ENCODE measurements around the gene THADA.

The THADA gene

DNA sequence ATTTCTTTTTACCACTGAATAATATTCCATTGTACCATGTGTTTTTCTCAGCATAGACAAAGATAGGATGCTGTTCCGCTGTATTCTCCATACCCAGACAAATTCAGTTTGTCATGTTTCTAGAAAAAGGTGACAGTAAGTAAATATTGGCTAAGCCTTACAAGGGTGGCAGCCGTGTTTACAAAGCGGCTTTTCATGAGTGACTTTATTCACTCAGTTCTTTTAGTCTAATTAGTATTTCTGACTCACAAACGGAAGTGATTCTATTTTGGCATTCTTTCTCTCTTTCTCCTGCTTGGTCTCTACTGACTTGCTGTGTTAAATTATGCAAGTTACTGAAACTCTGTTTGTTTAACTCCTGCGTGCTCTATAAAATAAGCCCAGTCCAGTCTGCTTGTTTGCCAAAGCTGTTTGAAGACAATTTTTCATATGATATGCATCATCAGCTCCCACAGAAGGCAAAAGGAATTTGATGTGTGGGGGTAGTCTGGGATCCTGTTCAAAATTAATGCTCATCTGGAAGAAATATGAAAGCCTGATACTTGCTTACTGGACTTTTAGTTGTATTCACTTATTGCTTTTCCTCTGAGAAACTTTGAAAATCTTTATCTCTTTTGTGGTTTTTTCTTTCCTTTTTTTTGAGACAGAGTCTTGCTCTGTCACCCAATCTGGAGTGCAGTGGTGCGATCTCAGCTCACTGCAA is 38.9 kb upstream of the THADA start:
- CTCF ChIA-PET: no interaction called here
- no peaks in the 10 kb centered on the region for H3K36me3 ChIP-seq (ENCODE audit: control insufficient read depth in 4 of 4, insufficient read depth in 4 of 4, low read length in 3 of 4)
- H3K27ac ChIP-seq (ENCODE audit: insufficient read depth in 1 of 2, low read depth in 1 of 2, low read length in 2 of 2, poor library complexity in 1 of 2, severe bottlenecking in 2 of 2): no peak overlapping the region
- H3K9me3 ChIP-seq (ENCODE audit: control extremely low read depth in 1 of 5, control insufficient read depth in 4 of 5, insufficient read depth in 2 of 5, low read depth in 1 of 5, low read length in 4 of 5): peaks cover 0 to 9% (median 2%) of the 10 kb centered on the region in 5 experiments
- DNase-seq: no peak
- H3K27me3 ChIP-seq (replicated peaks in 2 of 5; ENCODE audit: control insufficient read depth in 4 of 5, insufficient read depth in 5 of 5, low read length in 4 of 5): peaks cover 0 to 57% (median 23%) of the 10 kb centered on the region in 5 experiments
- POLR2A ChIA-PET: no interaction called here
- WGBS (ENCODE audit: insufficient coverage): 83% methylated on average over 3 of the region's 6 CpGs
- H3K4me1 ChIP-seq (ENCODE audit: control extremely low read depth in 1 of 4, control insufficient read depth in 4 of 4, insufficient read depth in 4 of 4, low read length in 3 of 4): peaks cover 0 to 15% (median 11%) of the 10 kb centered on the region in 4 experiments
- H3K4me3 ChIP-seq (ENCODE audit: control insufficient read depth in 1 of 7, extremely low read depth in 1 of 7, insufficient read depth in 4 of 7, low read depth in 2 of 7, low read length in 6 of 7): no peak overlapping the region

- no peak for DNase-seq
- Histone ChIP-seq H3K4me3 (ENCODE audit: control insufficient read depth in 1 of 7, extremely low read depth in 1 of 7, insufficient read depth in 4 of 7, low read depth in 2 of 7, low read length in 6 of 7) (no peak overlapping the region), H3K27ac (ENCODE audit: insufficient read depth in 1 of 2, low read depth in 1 of 2, low read length in 2 of 2, poor library complexity in 1 of 2, severe bottlenecking in 2 of 2) (no peak overlapping the region), H3K27me3 (replicated peaks in 2 of 5; ENCODE audit: control insufficient read depth in 4 of 5, insufficient read depth in 5 of 5, low read length in 4 of 5) (peaks cover 0 to 46% (median 20%) of the 10 kb centered on the region in 5 experiments), H3K36me3 (ENCODE audit: control insufficient read depth in 4 of 4, insufficient read depth in 4 of 4, low read length in 3 of 4) (no peaks in the 10 kb centered on the region), H3K9me3 (ENCODE audit: control extremely low read depth in 1 of 5, control insufficient read depth in 4 of 5, insufficient read depth in 2 of 5, low read depth in 1 of 5, low read length in 4 of 5) (peaks cover 0 to 7% (median 0%) of the 10 kb centered on the region in 5 experiments), H3K4me1 (ENCODE audit: control extremely low read depth in 1 of 4, control insufficient read depth in 4 of 4, insufficient read depth in 4 of 4, low read length in 3 of 4) (peaks cover 0 to 3% (median 3%) of the 10 kb centered on the region in 4 experiments)
- 80% methylated on average over 9 of the region's 11 CpGs for WGBS (ENCODE audit: insufficient coverage)
- ChIA-PET CTCF (no interaction called here), POLR2A (no interaction called here)
Measured at GRCh38 chr2:43631618-43632317, 35.9 kb upstream of the THADA start.

DNA sequence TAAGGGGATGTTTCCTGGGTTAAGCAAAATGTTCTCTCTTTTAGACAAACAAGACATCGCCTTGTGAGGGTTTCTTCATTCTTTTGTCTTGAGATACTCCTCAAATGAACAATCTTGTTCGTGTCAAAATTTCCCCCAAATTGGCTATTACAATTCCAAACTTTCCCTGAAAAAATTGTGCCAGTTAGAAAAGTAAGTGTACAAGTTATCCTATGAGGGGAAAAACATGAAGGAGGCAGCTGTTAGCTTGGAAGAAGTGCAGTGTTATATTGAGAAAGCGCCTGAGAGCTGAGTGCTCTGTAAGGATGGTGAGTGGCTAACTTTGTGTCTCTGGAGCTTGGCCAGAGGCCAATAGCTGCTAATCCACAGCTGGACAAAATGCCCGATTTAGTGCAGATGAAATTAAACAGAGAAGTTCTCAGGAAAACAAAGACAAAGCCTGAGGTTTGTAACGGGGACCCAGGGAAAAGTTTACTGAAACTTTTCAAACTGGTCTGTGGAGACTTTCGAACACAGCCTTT is 27.2 kb upstream of the THADA start:
- Histone ChIP-seq H3K36me3 (ENCODE audit: control insufficient read depth in 4 of 4, insufficient read depth in 4 of 4, low read length in 3 of 4) (no peaks in the 10 kb centered on the region), H3K4me3 (ENCODE audit: control insufficient read depth in 1 of 7, extremely low read depth in 1 of 7, insufficient read depth in 4 of 7, low read depth in 2 of 7, low read length in 6 of 7) (no peak overlapping the region), H3K27me3 (replicated peaks in 2 of 5; ENCODE audit: control insufficient read depth in 4 of 5, insufficient read depth in 5 of 5, low read length in 4 of 5) (peaks cover 2 to 9% (median 4%) of the 10 kb centered on the region in 5 experiments), H3K9me3 (ENCODE audit: control extremely low read depth in 1 of 5, control insufficient read depth in 4 of 5, insufficient read depth in 2 of 5, low read depth in 1 of 5, low read length in 4 of 5) (peaks cover 0 to 7% (median 0%) of the 10 kb centered on the region in 5 experiments), H3K27ac (ENCODE audit: insufficient read depth in 1 of 2, low read depth in 1 of 2, low read length in 2 of 2, poor library complexity in 1 of 2, severe bottlenecking in 2 of 2) (no peak overlapping the region), H3K4me1 (ENCODE audit: control extremely low read depth in 1 of 4, control insufficient read depth in 4 of 4, insufficient read depth in 4 of 4, low read length in 3 of 4) (no peaks in the 10 kb centered on the region)
- WGBS (ENCODE audit: insufficient coverage): 88% methylated on average over 5 of the region's 6 CpGs
- POLR2A ChIA-PET: interaction anchor here (0.5 kb wide), 1 partner anchor 244 kb away, joined by 3 read pairs; no protein-coding TSS in a partner anchor
- CTCF ChIA-PET: interaction anchor here (2.3 kb wide), 1 partner anchor 10 kb away, joined by 5 read pairs; no protein-coding TSS in a partner anchor
- DNase-seq: no peak

GRCh38 chr2:43619511-43619910 is 23.7 kb upstream of the THADA start:
- DNase-seq: no peak
- Histone ChIP-seq H3K4me1 (ENCODE audit: control extremely low read depth in 1 of 4, control insufficient read depth in 4 of 4, insufficient read depth in 4 of 4, low read length in 3 of 4) (no peaks in the 10 kb centered on the region), H3K27me3 (replicated peaks in 2 of 5; ENCODE audit: control insufficient read depth in 4 of 5, insufficient read depth in 5 of 5, low read length in 4 of 5) (peaks cover 0 to 9% (median 4%) of the 10 kb centered on the region in 5 experiments), H3K9me3 (ENCODE audit: control extremely low read depth in 1 of 5, control insufficient read depth in 4 of 5, insufficient read depth in 2 of 5, low read depth in 1 of 5, low read length in 4 of 5) (no peaks in the 10 kb centered on the region), H3K27ac (ENCODE audit: insufficient read depth in 1 of 2, low read depth in 1 of 2, low read length in 2 of 2, poor library complexity in 1 of 2, severe bottlenecking in 2 of 2) (no peak overlapping the region), H3K4me3 (ENCODE audit: control insufficient read depth in 1 of 7, extremely low read depth in 1 of 7, insufficient read depth in 4 of 7, low read depth in 2 of 7, low read length in 6 of 7) (no peak overlapping the region), H3K36me3 (ENCODE audit: control insufficient read depth in 4 of 4, insufficient read depth in 4 of 4, low read length in 3 of 4) (no peaks in the 10 kb centered on the region)
- WGBS (ENCODE audit: insufficient coverage): 97% methylated on average over 10 of the region's 10 CpGs
- ChIA-PET CTCF (interaction anchor here (1.0 kb wide), 1 partner anchor 14 kb away, joined by 3 read pairs; no protein-coding TSS in a partner anchor), POLR2A (no interaction called here)

DNA sequence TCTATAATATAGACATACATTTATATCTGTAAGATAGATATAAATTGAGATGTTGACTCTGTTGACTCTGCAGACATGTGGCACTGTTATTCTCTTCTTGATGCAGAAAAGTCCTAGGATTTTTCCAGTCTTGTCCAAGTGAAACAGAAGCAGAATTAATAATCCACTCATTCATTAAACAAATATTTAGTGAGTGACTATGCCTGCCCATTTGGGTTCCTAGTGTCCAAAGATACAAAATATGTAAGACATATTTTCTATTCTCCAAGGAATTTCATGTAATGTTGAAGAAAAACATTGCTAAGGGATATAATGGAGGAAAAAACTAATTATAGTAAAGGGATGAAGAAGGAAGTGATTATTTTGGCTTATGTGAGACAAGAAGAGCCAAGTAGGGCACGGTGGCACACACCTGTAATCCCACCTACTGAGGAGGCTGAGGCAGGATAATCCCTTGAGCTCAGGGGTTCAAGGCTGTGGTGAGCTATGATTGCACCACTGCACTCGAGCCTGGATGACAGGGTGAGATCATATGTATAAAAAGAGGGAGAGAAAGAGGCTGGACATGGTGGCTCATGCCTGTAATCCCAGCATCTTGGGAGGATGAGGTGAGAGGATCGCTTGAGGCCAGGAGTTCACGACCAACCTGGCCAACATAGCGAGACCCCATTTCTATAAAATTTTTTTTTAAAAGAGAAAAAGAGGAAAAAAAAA is 21.3 kb upstream of the THADA start:
- POLR2A ChIA-PET: no interaction called here
- WGBS (ENCODE audit: insufficient coverage): 81% methylated on average over 3 of the region's 5 CpGs
- Histone ChIP-seq H3K27me3 (replicated peaks in 2 of 5; ENCODE audit: control insufficient read depth in 4 of 5, insufficient read depth in 5 of 5, low read length in 4 of 5) (peaks cover 0 to 2% (median 0%) of the 10 kb centered on the region in 5 experiments), H3K9me3 (ENCODE audit: control extremely low read depth in 1 of 5, control insufficient read depth in 4 of 5, insufficient read depth in 2 of 5, low read depth in 1 of 5, low read length in 4 of 5) (no peaks in the 10 kb centered on the region), H3K4me3 (ENCODE audit: control insufficient read depth in 1 of 7, extremely low read depth in 1 of 7, insufficient read depth in 4 of 7, low read depth in 2 of 7, low read length in 6 of 7) (no peak overlapping the region), H3K36me3 (ENCODE audit: control insufficient read depth in 4 of 4, insufficient read depth in 4 of 4, low read length in 3 of 4) (no peaks in the 10 kb centered on the region), H3K27ac (ENCODE audit: insufficient read depth in 1 of 2, low read depth in 1 of 2, low read length in 2 of 2, poor library complexity in 1 of 2, severe bottlenecking in 2 of 2) (no peak overlapping the region), H3K4me1 (ENCODE audit: control extremely low read depth in 1 of 4, control insufficient read depth in 4 of 4, insufficient read depth in 4 of 4, low read length in 3 of 4) (no peaks in the 10 kb centered on the region)
- CTCF ChIA-PET: no interaction called here
- no peak for DNase-seq

- Histone ChIP-seq H3K27me3 (replicated peaks in 2 of 5; ENCODE audit: control insufficient read depth in 4 of 5, insufficient read depth in 5 of 5, low read length in 4 of 5) (no peaks in the 10 kb centered on the region), H3K4me1 (ENCODE audit: control extremely low read depth in 1 of 4, control insufficient read depth in 4 of 4, insufficient read depth in 4 of 4, low read length in 3 of 4) (no peaks in the 10 kb centered on the region), H3K9me3 (ENCODE audit: control extremely low read depth in 1 of 5, control insufficient read depth in 4 of 5, insufficient read depth in 2 of 5, low read depth in 1 of 5, low read length in 4 of 5) (no peaks in the 10 kb centered on the region), H3K27ac (ENCODE audit: insufficient read depth in 1 of 2, low read depth in 1 of 2, low read length in 2 of 2, poor library complexity in 1 of 2, severe bottlenecking in 2 of 2) (no peak overlapping the region), H3K4me3 (ENCODE audit: control insufficient read depth in 1 of 7, extremely low read depth in 1 of 7, insufficient read depth in 4 of 7, low read depth in 2 of 7, low read length in 6 of 7) (no peak overlapping the region), H3K36me3 (ENCODE audit: control insufficient read depth in 4 of 4, insufficient read depth in 4 of 4, low read length in 3 of 4) (no peaks in the 10 kb centered on the region)
- POLR2A ChIA-PET: no interaction called here
- no peak for DNase-seq
- WGBS (ENCODE audit: insufficient coverage): 88% methylated on average over 7 of the region's 7 CpGs
- CTCF ChIA-PET: interaction anchor here (1.1 to 2.8 kb wide), 3 partner anchors 11 to 15 kb away, joined by 5 to 9 read pairs (median 9); no protein-coding TSS in a partner anchor
Measured at GRCh38 chr2:43612944-43613343, 17.1 kb upstream of the THADA start.

All from common myeloid progenitor, CD34-positive (primary cell).